SW 1271 (cell line): ENCODE data around the gene EBF4.
"Not testable (repeated sequence)": the region's sequence is repeated elsewhere in the genome, so short reads cannot be mapped to it uniquely, and the experiment has no call there.

Experiments
- DNase-seq, 2 experiments: peaks; one replicate each; lab custom pipeline; 2025; lab: John Stamatoyannopoulos, UW

The EBF4 gene

GRCh38 chr20:2673453-2673852 lies 19.1 kb upstream of the EBF4 start:
- no peak for DNase-seq

GRCh38 chr20:2680046-2680445 lies 12.5 kb upstream of the EBF4 start:
- no peak for DNase-seq

DNA sequence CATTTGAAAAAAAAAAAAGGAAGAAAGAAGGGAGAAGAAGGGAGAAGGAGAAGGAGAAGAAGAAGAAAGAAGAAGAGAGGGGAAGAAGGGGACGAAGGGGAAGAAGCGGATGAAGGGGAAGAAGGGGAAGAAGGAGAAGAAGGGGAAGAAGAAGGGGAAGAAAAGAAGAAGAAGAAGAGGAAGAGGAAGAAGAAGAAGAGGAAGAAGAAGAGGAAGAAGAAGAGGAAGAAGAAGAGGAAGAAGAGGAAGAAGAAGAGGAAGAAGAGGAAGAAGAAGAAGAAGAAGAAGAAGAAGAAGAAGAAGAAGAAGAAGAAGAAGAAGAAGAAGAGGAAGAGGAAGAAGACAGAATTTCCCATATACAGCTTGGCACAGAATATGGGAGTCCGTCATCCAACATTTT lies 10.5 kb upstream of the EBF4 start:
- not testable (repeated sequence) for DNase-seq

DNA sequence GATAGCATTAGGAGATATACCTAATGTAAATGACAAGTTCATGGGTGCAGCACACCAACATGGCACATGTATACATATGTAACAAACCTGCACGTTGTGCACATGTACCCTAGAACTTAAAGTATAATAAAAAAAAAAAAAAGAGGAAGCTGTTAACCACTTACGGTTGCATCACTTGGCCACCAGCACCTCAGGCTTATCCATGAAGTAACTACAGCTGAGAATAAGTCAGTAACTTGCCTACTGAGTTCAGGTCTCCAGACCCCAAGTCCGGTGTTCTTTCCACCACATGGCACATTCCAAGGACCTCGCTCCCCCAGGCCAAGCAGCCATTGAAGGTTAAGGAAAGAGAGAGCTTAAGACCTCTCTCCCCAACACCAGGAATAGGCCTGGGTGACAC lies 7.8 kb upstream of the EBF4 start:
- DNase-seq, result not testable (repeated sequence)

GRCh38 chr20:2687514-2687913 lies 5.1 kb upstream of the EBF4 start:
- DNase-seq, result no peak

DNA sequence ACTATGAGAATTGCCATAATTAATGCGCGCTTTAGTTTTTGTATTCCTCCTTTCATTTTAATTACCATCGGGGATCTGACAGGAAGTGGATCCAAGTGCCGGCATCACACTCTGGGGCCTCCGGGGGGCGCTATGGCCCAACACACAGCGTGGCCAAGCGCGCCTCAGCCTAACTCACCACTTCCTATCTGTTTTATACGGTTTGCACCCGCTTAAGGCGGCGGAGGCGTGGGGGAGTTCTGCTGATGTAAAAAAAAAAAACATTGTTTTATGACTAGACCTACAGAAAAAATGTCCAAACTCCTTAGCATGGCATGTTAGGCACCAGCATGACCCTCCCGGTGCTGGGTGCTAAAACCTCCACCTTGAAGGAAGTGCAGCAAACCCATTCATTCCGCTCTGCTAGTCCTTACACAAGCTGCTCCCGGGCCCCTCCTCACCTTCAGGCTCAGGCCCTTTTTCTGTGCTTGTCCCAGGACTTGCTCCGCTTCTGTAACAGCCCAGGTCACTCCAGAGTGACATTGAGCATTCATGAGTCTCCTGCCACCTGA lies 4.5 kb upstream of the EBF4 start:
- DNase-seq, result no peak

DNA sequence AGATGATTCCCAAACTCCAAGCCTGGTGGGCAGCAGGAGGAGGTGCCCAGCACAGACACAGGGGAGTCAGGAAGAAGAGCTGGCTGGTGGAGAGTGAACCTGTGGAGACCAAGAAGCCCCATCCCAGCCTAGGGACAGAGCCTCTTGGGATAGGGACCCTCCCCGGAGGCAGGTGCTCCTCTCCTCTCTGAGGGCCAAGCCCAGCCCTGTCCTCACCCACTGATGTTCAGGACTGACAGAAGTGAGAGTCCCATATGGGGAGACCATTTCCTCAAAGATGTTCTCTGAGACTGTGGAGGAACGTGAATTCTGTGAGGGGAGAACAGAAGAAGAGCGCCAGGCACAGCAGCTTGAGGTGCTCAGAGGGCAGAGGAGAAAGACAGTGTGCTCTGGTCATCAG lies 2.4 kb upstream of the EBF4 start:
- no peak for DNase-seq

DNA sequence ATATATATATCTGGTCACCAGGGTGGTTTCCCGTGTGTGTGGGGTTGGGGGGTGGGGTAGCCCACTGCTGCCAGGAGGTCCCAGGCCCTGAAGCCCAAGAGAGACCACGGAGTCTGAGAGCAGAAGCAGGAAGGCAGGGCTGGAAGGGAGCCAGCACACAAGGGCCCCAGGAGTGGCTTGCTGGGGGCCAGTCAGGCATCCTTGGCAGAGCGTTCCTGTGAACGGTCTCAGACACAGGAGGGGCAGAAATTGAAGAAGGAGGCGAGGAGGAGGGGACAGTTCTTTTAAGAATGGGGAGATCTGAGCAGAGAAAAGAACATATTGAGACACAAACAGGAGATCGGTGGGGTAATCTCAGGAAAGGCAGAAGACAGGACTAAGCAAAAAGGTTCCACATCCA lies 1.9 kb upstream of the EBF4 start:
- no peak for DNase-seq

GRCh38 chr20:2691127-2691526 lies 1.5 kb upstream of the EBF4 start:
- DNase-seq, result no peak

GRCh38 chr20:2691663-2692035 lies 931 bp upstream of the EBF4 start:
- no peak for DNase-seq

DNA sequence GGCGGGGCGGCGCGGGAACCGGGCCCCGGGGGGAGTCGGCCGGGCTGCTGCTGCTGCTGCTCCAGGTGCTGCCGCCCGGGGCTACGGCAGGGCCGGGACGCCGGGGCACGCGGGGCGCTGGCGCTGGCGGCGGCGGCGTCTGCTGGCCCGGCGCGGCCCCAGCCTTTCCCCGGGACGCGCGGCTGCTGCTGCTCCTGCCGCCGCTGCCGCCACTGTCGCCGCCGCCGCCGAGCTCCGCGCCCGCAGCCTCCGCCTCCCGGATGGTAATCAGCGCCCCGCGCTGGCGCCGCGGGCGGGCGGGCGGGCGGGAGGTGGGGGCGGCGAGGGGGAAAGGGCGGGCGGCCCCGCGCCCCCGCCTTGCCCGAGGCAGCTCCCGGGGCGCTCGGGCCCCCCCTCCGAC lies 306 bp downstream of the EBF4 start:
- DNase-seq, result no peak

- peak in 1 of 2 experiments; percentile 14 for DNase-seq
Observed at GRCh38 chr20:2693286-2694007, 867 bp downstream of the EBF4 start.

GRCh38 chr20:2694008-2694471 lies 1.5 kb downstream of the EBF4 start:
- peak in 1 of 2 experiments; percentile 12 for DNase-seq

DNA sequence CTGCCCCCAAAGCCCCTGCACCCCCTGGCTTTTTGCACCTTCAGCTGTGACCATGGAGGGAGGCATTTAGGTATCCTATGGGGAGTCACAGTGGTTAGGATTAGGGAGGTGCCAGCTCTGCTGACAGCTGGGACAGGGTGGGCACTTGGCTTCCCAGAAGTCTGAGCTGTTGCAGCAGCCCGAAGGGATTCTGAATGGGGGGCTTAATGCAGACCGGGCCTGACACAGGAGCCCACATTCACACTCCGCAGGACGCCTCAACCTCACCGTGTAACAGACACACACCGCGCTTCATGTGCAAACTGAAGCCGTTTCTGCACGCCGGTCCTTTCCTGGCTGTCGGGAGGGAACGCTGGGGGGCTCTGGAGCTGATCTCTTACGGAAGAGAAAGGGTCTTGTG lies 1.9 kb downstream of the EBF4 start:
- no peak for DNase-seq

GRCh38 chr20:2695206-2695983 lies 2.8 kb downstream of the EBF4 start:
- no peak for DNase-seq

- not testable (repeated sequence) for DNase-seq
Observed at GRCh38 chr20:2695984-2696525, 3.5 kb downstream of the EBF4 start.

DNA sequence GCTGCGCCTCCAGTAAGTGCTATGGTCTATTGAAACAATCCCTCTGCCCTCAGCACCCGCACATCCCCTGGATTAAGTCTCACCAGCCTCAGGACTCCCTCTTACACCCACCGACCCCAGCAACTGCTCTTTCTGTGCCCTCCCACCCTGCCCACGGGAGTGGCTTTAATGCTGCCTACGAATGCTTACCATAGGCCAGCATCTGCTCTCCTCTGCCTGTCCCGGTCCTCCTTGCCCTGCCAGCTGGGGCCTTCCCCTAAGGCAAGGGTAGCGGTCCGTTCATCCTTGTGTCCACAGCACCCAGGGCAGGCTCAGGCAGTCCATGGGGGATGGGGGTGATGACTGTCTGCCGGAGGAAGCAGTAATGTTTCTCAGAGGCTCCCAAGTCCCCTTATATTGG lies 4.1 kb downstream of the EBF4 start:
- no peak for DNase-seq

- DNase-seq, result no peak
Observed at GRCh38 chr20:2697768-2698167, 5.2 kb downstream of the EBF4 start.

DNA sequence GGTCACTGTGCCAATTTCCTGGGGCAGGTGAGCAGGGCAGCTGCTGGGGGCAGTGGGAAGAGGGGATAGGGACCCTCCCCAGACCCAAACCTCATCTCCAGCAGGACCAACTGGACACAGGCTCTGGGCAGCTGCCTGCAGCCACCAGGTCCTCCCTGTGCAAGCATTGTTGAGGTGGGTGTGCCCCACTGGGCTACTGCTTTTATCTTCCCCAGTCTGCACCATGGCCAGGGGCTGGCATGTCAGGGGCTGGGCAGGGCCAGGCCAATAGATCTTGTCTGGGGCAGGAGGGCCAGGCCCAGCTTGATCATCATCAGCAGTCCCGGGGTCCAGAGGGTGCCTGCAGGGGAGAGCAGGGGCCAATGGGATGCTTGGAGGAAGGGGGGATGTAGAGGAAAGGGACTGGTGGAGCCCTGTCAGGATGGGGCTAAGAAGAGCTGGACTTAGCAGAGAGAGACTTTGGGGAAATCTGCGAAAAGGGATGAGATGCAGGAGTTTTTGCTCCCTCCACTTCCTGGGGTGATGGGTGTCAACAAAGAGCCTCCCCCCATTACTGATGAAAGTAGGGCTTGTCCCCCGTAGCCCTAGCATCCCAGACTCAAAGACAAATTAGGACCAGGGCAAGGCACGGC lies 5.7 kb downstream of the EBF4 start:
- DNase-seq, result no peak

DNA sequence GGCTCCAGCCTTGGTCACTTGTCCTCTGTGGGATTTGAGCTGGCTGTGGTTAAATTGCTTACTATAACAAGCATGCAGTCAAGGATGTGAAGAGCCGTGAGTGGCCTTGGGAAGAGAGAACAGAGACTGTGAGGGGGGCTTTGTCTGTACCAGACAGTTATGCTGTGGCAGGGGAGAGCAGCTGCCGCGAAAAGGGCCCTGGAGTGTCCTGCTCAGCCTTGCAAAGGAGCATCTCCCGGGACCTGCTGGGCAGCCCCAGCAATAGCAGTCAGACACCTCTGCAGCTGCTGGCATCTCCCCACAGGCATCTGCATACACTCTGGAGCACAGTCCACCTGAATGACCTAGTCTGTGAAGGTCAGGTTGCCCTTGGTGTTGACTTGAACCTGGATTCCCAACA lies 6.3 kb downstream of the EBF4 start:
- DNase-seq, result no peak

DNA sequence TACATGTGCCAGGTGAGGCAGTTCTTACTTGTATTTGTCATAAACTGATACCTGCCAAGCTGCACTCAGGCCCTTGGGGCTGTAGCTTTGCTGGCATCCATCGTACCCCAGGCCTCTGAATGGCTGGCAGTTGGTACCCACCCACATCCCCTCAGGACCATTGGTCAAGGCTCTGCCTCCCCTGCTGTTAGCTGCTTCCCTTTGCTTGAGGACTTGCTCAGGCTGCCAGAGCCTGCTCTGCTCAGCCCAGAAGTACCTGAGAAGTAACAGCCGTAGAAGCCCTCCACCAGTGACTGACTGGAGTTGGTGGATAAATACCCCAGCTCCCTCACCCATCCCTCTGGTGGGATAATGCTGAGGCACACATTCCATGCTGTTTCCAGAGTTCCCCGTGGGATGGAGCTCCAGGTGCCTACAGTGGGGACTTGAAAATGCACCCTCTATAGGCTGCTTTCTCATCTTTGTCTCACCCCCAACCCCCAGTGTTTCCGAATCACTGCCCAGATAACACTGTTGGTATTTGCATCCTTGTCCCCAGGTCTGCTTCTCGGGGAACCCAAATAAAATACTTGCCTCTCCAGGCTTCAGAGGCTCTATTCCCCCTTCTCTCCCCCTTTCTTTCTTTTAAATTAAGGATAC lies 7.3 kb downstream of the EBF4 start:
- no peak for DNase-seq
